Measurements from ENCODE around the gene SLC11A2.

DNA sequence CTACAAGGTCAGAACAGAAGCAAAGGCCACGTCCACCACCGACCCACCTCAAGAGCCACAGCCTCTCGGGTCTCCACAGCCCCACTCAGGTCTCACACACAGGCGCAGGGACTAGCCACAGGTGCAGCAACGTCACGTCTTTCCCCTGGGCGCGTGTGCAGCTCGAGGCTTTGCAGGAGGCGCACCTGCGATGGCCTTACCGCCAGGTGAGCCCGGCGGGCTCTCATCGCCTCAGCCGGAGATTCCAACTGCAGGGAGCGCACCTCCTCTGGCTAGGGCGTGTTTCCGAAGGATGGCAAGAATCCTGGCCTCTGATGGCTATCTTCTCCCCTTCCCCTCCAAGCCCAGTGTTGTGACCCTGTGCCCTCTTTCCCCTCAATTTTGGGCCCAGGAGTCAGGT lies 73.7 kb downstream of the SLC11A2 start, which contains the start of gene HIGD1C:
- no peak for TF ChIP-seq CTCF (IDR thresholded peaks at IDR 0.05; ENCODE audit: low read depth, low read length)
- TF ChIP-seq, protein P1, sequence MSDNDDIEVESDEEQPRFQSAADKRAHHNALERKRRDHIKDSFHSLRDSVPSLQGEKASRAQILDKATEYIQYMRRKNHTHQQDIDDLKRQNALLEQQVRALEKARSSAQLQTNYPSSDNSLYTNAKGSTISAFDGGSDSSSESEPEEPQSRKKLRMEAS (IDR thresholded peaks at IDR 0.05; ENCODE audit: low read depth, low read length) = no peak
